Neural crest cell (in vitro differentiated cells): ENCODE data around the gene NUDT15. TPM values are rescaled to one million over a fixed set of nuclear protein-coding genes. Genes with fewer than 3 reads are reported as not detected.
"Not testable (repeated sequence)": the region's sequence is repeated elsewhere in the genome, so short reads cannot be mapped to it uniquely, and the experiment has no call there.

Source experiments
- DNase-seq: peaks from one replicate; pipeline ENCODE4 v3.0.0; 2021; ENCODE audit warnings: low read depth, mixed read lengths, low spot score
- H3K27ac Mint-ChIP-seq: one replicate; pipeline ENCODE4 v1.8.0; 2021; ENCODE audit warnings: mild to moderate bottlenecking, mixed read lengths; ENCODE audit not compliant: unreplicated experiment
- H3K27me3 Mint-ChIP-seq: 2 replicates; pipeline ENCODE4 v1.8.0; 2021; ENCODE audit warnings: low read depth, mild to moderate bottlenecking, mixed read lengths
- H3K36me3 Mint-ChIP-seq: 2 replicates; pipeline ENCODE4 v1.8.0; 2021; ENCODE audit warnings: low read depth, mild to moderate bottlenecking, mixed read lengths
- H3K4me1 Mint-ChIP-seq: 2 replicates; pipeline ENCODE4 v1.8.0; 2021; ENCODE audit warnings: mixed read lengths
- H3K4me3 Mint-ChIP-seq: one replicate; pipeline ENCODE4 v1.8.0; 2021; ENCODE audit warnings: mild to moderate bottlenecking, mixed read lengths
- H3K9me3 Mint-ChIP-seq: 2 replicates; pipeline ENCODE4 v1.8.0; 2021; ENCODE audit warnings: mixed read lengths
- CTCF ChIP-seq: fragments of 200-600 bp; sonication (generic); conservative IDR thresholded peaks from 2 replicates; pipeline ENCODE4 v1.5.0; 2021; ENCODE audit warnings: antibody characterized with exemption, mild to moderate bottlenecking
- total RNA-seq: library from RNA; stranded (reverse); gene quantifications from 2 replicates; pipeline ENCODE4 v1.2.1, GENCODE V29; 2021

The NUDT15 gene
- total RNA-seq, 1 donor from 2014 or later, result 35.1 TPM

GRCh38 chr13:47999973-48000372, 37.6 kb upstream of the NUDT15 start:
- no peak for DNase-seq

GRCh38 chr13:48000559-48001113, 36.9 kb upstream of the NUDT15 start:
- Mint-ChIP-seq H3K4me1 (peaks cover 29% of the 10 kb centered on the region), H3K36me3 (peaks cover 3% of the 10 kb centered on the region), H3K4me3 (peak overlapping the region; percentile 96), H3K27ac (peak overlapping the region; percentile 86), H3K9me3 (no peaks in the 10 kb centered on the region), H3K27me3 (no peaks in the 10 kb centered on the region)
- no peak for DNase-seq
- no peak for TF ChIP-seq CTCF

More at GRCh38 chr13:47999973-48000372, 37.6 kb upstream of the NUDT15 start:
- H3K27ac Mint-ChIP-seq, result no peak overlapping the region
- H3K4me1 Mint-ChIP-seq, result peaks cover 29% of the 10 kb centered on the region
- TF ChIP-seq CTCF, result no peak
- no peaks in the 10 kb centered on the region for H3K27me3 Mint-ChIP-seq
- H3K36me3 Mint-ChIP-seq, result peaks cover 3% of the 10 kb centered on the region
- H3K4me3 Mint-ChIP-seq, result peak overlapping the region; percentile 96
- no peaks in the 10 kb centered on the region for H3K9me3 Mint-ChIP-seq

GRCh38 chr13:48001114-48001881, 36.2 kb upstream of the NUDT15 start, which contains the start of gene SUCLA2:
Gene SUCLA2 (minus strand): TSS chr13:48001273. CDS start chr13:48001269, 4 bp downstream.
- Mint-ChIP-seq H3K9me3 (no peaks in the 10 kb centered on the region), H3K36me3 (peaks cover 3% of the 10 kb centered on the region), H3K27me3 (no peaks in the 10 kb centered on the region), H3K4me3 (peak within 1 kb of the TSS; percentile 96), H3K27ac (peak within 1 kb of the TSS; percentile 86), H3K4me1 (peaks cover 29% of the 10 kb centered on the region)
- peak; percentile 89 for DNase-seq
- TF ChIP-seq CTCF, result no peak

- not testable (repeated sequence) for H3K27me3 Mint-ChIP-seq, H3K27ac Mint-ChIP-seq, H3K36me3 Mint-ChIP-seq, H3K9me3 Mint-ChIP-seq, DNase-seq
- Mint-ChIP-seq H3K4me1 (peaks cover 29% of the 10 kb centered on the region), H3K4me3 (peak overlapping the region; percentile 96)
These were observed 35.5 kb upstream of the NUDT15 start for GRCh38 chr13:48001999-48002398.

- H3K4me3 Mint-ChIP-seq, result peak overlapping the region; percentile 44
- peaks cover 22% of the 10 kb centered on the region for H3K4me1 Mint-ChIP-seq
These were observed 33.3 kb upstream of the NUDT15 start for GRCh38 chr13:48004201-48004600.

More at GRCh38 chr13:48004201-48004600, 33.3 kb upstream of the NUDT15 start:
- peaks cover under 1% of the 10 kb centered on the region for H3K36me3 Mint-ChIP-seq
- no peaks in the 10 kb centered on the region for H3K9me3 Mint-ChIP-seq
- no peaks in the 10 kb centered on the region for H3K27me3 Mint-ChIP-seq
- TF ChIP-seq CTCF, result no peak
- DNase-seq, result no peak
- no peak overlapping the region for H3K27ac Mint-ChIP-seq
